IMR-90 (cell line): ENCODE results near the gene HCCS. TPM values are rescaled to one million over a fixed set of nuclear protein-coding genes. Genes with fewer than 3 reads are reported as not detected.

Source experiments
- ATAC-seq: fragments of 200-7000 bp; cut with Tn5 transposase; 2 replicates; pipeline ENCODE4 v1.9.1; 2020; ENCODE audit warnings: low read depth, mild to moderate bottlenecking, moderate library complexity
- BruUV-seq: library from RNA; stranded (reverse); fragments of 400-500 nt; replicated peaks from 2 replicates; lab custom pipeline; 2021; lab: Mats Ljungman, UMichigan
- CTCF ChIA-PET: fragments of 300-600 bp; formaldehyde crosslinking; extraction: SDS; loops from one replicate; lab custom pipeline; 2021; ENCODE audit warnings: antibody characterized with exemption; lab: Yijun Ruan, JAX
- POLR2A ChIA-PET: fragments of 300-600 bp; sonication (Branson Sonifier 250); formaldehyde crosslinking; loops from one replicate; lab custom pipeline; 2022; ENCODE audit warnings: antibody characterized with exemption; ENCODE audit not compliant: unreplicated experiment; lab: Charles Lee
- DNase-seq: peaks from one replicate; pipeline ENCODE4 v3.0.0; 2013
- H2AFZ ChIP-seq: replicated peaks from 2 replicates; pipeline ENCODE3; 2013; ENCODE audit warnings: low read length, mild to moderate bottlenecking; ENCODE audit not compliant: poor library complexity
- H2AK5ac ChIP-seq: 2 replicates; pipeline ENCODE4 v1.6.1; 2013; ENCODE audit warnings: low read depth, low read length, inconsistent platforms
- H2AK9ac ChIP-seq: replicated peaks from 2 replicates; pipeline ENCODE3; 2013; ENCODE audit warnings: mild to moderate bottlenecking, low read depth, low read length, moderate library complexity; ENCODE audit not compliant: poor library complexity
- H2BK120ac ChIP-seq: 2 replicates; pipeline ENCODE4 v1.6.1; 2013; ENCODE audit warnings: low read depth, low read length, inconsistent platforms
- H2BK15ac ChIP-seq: 3 replicates; pipeline ENCODE4 v1.6.1; 2013; ENCODE audit warnings: low read depth, low read length, inconsistent platforms
- H2BK20ac ChIP-seq: 2 replicates; pipeline ENCODE4 v1.6.1; 2013; ENCODE audit warnings: low read depth, mild to moderate bottlenecking, inconsistent platforms, low read length, moderate library complexity
- H2BK5ac ChIP-seq: 2 replicates; pipeline ENCODE4 v1.6.1; 2013; ENCODE audit warnings: mild to moderate bottlenecking, low read depth, low read length, inconsistent platforms; ENCODE audit not compliant: poor library complexity, severe bottlenecking
- H3K14ac ChIP-seq: replicated peaks from 2 replicates; pipeline ENCODE4 v1.6.1; 2013; ENCODE audit warnings: low read depth, low read length, inconsistent platforms
- H3K18ac ChIP-seq: 2 replicates; pipeline ENCODE4 v1.6.1; 2013; ENCODE audit warnings: low read depth, low read length, control low read depth
- H3K23ac ChIP-seq: 2 replicates; pipeline ENCODE4 v1.6.1; 2013; ENCODE audit warnings: low read depth, low read length, inconsistent platforms
- H3K27ac ChIP-seq: 2 replicates; pipeline ENCODE4 v1.5.1; 2013; ENCODE audit warnings: mild to moderate bottlenecking, control low read depth, low read length; ENCODE audit not compliant: insufficient read depth
- H3K27me3 ChIP-seq: 2 replicates; pipeline ENCODE4 v1.6.1; 2013; ENCODE audit warnings: low read length; ENCODE audit not compliant: control insufficient read depth, insufficient read depth
- H3K36me3 ChIP-seq: 2 replicates; pipeline ENCODE4 v1.6.1; 2013; ENCODE audit warnings: low read length, mixed read lengths; ENCODE audit not compliant: control insufficient read depth, insufficient read depth
- H3K4ac ChIP-seq: 2 replicates; pipeline ENCODE4 v1.6.1; 2013; ENCODE audit warnings: low read depth, low read length, inconsistent platforms
- H3K4me1 ChIP-seq: 2 replicates; pipeline ENCODE4 v1.6.1; 2013; ENCODE audit warnings: low read length, mixed read lengths; ENCODE audit not compliant: control insufficient read depth, insufficient read depth
- H3K4me2 ChIP-seq: 2 replicates; pipeline ENCODE4 v1.6.1; 2013; ENCODE audit warnings: low read depth, mild to moderate bottlenecking, control low read depth, low read length, moderate library complexity
- H3K4me3 ChIP-seq: 2 replicates; pipeline ENCODE4 v1.5.1; 2013; ENCODE audit warnings: low read depth, mild to moderate bottlenecking, control low read depth, low read length, moderate library complexity; ENCODE audit not compliant: insufficient read depth
- H3K56ac ChIP-seq: 2 replicates; pipeline ENCODE4 v1.6.1; 2013; ENCODE audit warnings: low read length, inconsistent platforms; ENCODE audit not compliant: insufficient read depth; ENCODE audit errors: extremely low read depth
- H3K79me1 ChIP-seq, 2 experiments: 2 replicates each; pipeline ENCODE4 v1.6.1; 2013; ENCODE audit warnings: low read length in 2 of 2, inconsistent platforms in 1 of 2, low read depth in 1 of 2
- H3K9ac ChIP-seq: 2 replicates; pipeline ENCODE4 v1.6.1; 2013; ENCODE audit warnings: low read depth, low read length, control low read depth
- H3K9me1 ChIP-seq: 2 replicates; pipeline ENCODE4 v1.6.1; 2013; ENCODE audit warnings: low read length, inconsistent platforms; ENCODE audit not compliant: insufficient read depth
- H3K9me3 ChIP-seq: 2 replicates; pipeline ENCODE4 v1.6.1; 2013; ENCODE audit warnings: low read length; ENCODE audit not compliant: control insufficient read depth, insufficient read depth
- H4K20me1 ChIP-seq: 2 replicates; pipeline ENCODE4 v1.6.1; 2013; ENCODE audit warnings: low read length, inconsistent platforms; ENCODE audit not compliant: insufficient read depth
- H4K5ac ChIP-seq: 2 replicates; pipeline ENCODE4 v1.6.1; 2013; ENCODE audit warnings: mild to moderate bottlenecking, low read depth, low read length, control low read depth
- H4K8ac ChIP-seq, 2 experiments: 2 replicates each; pipeline ENCODE4 v1.6.1; 2013; ENCODE audit warnings: low read depth in 2 of 2, low read length in 2 of 2, control low read depth in 1 of 2, inconsistent platforms in 1 of 2
- H4K91ac ChIP-seq: 2 replicates; pipeline ENCODE4 v1.6.1; 2013; ENCODE audit warnings: low read depth, low read length, inconsistent platforms; ENCODE audit not compliant: insufficient read depth
- CEBPB ChIP-seq: IDR thresholded peaks from 2 replicates; pipeline ENCODE4 v1.6.1; 2012; ENCODE audit warnings: low read depth, low read length, improper control_type of control experiment
- MAFK ChIP-seq: IDR thresholded peaks from 2 replicates; pipeline ENCODE4 v1.6.1; 2012; ENCODE audit warnings: low read depth, low read length, improper control_type of control experiment
- WGBS, 2 experiments: methylation state at CpG; one replicate each; pipeline versions ENCODE4 v1.1.5 to v1.1.7; 2013; ENCODE audit warnings: missing lambda C conversion rate in 2 of 2; ENCODE audit not compliant: insufficient read length in 1 of 2; ENCODE audit errors: extremely low coverage in 2 of 2; 5-methylcytosine and 5-hydroxymethylcytosine counted together
- dilution Hi-C: fragments of 300-500 bp; cut with HindIII; formaldehyde crosslinking; loops from one replicate; pipeline ENCODE4 v1.14.3; 2018; ENCODE audit warnings: low sequenced_read_pairs; ENCODE audit not compliant: unreplicated experiment
- in situ Hi-C: fragments of 300-500 bp; cut with MboI; formaldehyde crosslinking; loops from 3 replicates; pipeline ENCODE4 v1.14.3; 2019; ENCODE audit warnings: low sequenced_read_pairs, inconsistent platforms, mixed read lengths
- intact Hi-C: fragments of 100-400 bp; cut with micrococcal nuclease; formaldehyde crosslinking; loops from 2 replicates; pipeline ENCODE4 v1.10.0; 2022
- polyA plus RNA-seq, 3 experiments: library from polyadenylated mRNA; depleted of rRNA; stranded (reverse); fragments of >200 nt; gene quantifications; 2 replicates each; pipeline ENCODE4 v1.2.3, GENCODE V29; 2012; ENCODE audit warnings: low replicate concordance in 1 of 3
- total RNA-seq: library from RNA; depleted of rRNA; stranded (reverse); fragments of >200 nt; gene quantifications from 2 replicates; pipeline ENCODE4 v1.2.3, GENCODE V29; 2012
- TF ChIP-seq, protein P1 (sequence below): fragments of 150-350 bp; IDR thresholded peaks from 2 replicates; pipeline ENCODE4 v1.6.1; 2016; ENCODE audit warnings: low read depth, mild to moderate bottlenecking, low read length, moderate library complexity, borderline replicate concordance

Gene HCCS
- total and polyA plus RNA-seq, 2 of the 4 experiments (the other 2 are of a cell fraction) = 24.0 to 28.6 TPM

- no peak overlapping the region for H2BK120ac ChIP-seq
- H3K9me1 ChIP-seq = no peaks in the 10 kb centered on the region
- H2BK20ac ChIP-seq = no peak overlapping the region
- H3K23ac ChIP-seq = no peak overlapping the region
- no peak overlapping the region for H3K4me2 ChIP-seq
- H2AFZ ChIP-seq = no peak overlapping the region
- H3K4me3 ChIP-seq = no peak overlapping the region
- ATAC-seq (no peak; the same call in 1 of the 2 replicates), DNase-seq (peak; percentile 33)
- intact Hi-C loops (no loop called here), in situ Hi-C loops (no loop called here), dilution Hi-C loops (loop anchor here (25.0 kb wide), 1 partner anchor 938 kb away; no protein-coding TSS in a partner anchor)
- no peak overlapping the region for H4K91ac ChIP-seq
- no TSS peak for BruUV-seq
- H4K8ac ChIP-seq = no peak overlapping the region
- no peaks in the 10 kb centered on the region for H3K9me3 ChIP-seq
- no peak overlapping the region for H3K9ac ChIP-seq
- H3K27me3 ChIP-seq = no peaks in the 10 kb centered on the region
- H3K4ac ChIP-seq = no peak overlapping the region
- H3K56ac ChIP-seq = no peak overlapping the region
- no CpG with 5 or more reads among the region's 5 CpGs for WGBS, 2 experiments
- H2AK9ac ChIP-seq = no peak overlapping the region
- no peaks in the 10 kb centered on the region for H4K20me1 ChIP-seq
- H2BK5ac ChIP-seq = no peak overlapping the region
- TF ChIP-seq MAFK = peak; percentile 24; the same call in 1 of the 2 replicates
- TF ChIP-seq CEBPB = peak; percentile 33; the same call in 1 of the 2 replicates
- TF ChIP-seq, protein P1, sequence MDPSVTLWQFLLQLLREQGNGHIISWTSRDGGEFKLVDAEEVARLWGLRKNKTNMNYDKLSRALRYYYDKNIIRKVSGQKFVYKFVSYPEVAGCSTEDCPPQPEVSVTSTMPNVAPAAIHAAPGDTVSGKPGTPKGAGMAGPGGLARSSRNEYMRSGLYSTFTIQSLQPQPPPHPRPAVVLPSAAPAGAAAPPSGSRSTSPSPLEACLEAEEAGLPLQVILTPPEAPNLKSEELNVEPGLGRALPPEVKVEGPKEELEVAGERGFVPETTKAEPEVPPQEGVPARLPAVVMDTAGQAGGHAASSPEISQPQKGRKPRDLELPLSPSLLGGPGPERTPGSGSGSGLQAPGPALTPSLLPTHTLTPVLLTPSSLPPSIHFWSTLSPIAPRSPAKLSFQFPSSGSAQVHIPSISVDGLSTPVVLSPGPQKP = no peak
- H3K36me3 ChIP-seq = peaks cover 5% of the 10 kb centered on the region
- no peaks in the 10 kb centered on the region; a peak in 1 of 4 replicates for H3K79me1 ChIP-seq
- H2BK15ac ChIP-seq = no peak overlapping the region
- H4K5ac ChIP-seq = no peak overlapping the region
- POLR2A ChIA-PET = no interaction called here
- no peak overlapping the region for H3K18ac ChIP-seq
- H3K14ac ChIP-seq = no peak overlapping the region
- no peak overlapping the region for H2AK5ac ChIP-seq
- peaks cover 2% of the 10 kb centered on the region; the same call in 1 of the 2 replicates for H3K4me1 ChIP-seq
- CTCF ChIA-PET = no interaction called here
- no peak overlapping the region for H3K27ac ChIP-seq
These were observed 13.9 kb downstream of the HCCS start for GRCh38 chrX:11125060-11125459.
